GM12878 (cell line): ENCODE results near the gene FTO.

Experiments used
- EZH2 ChIP-seq: IDR thresholded peaks from 2 replicates; pipeline ENCODE4 v1.6.1; 2012; ENCODE audit warnings: low read depth, mild to moderate bottlenecking, control low read depth, inconsistent platforms, low read length, borderline replicate concordance; ENCODE audit not compliant: control insufficient read depth
- POLR2AphosphoS2 ChIP-seq: IDR thresholded peaks from 2 replicates; pipeline ENCODE4 v1.6.1; 2011; ENCODE audit warnings: low read depth, mild to moderate bottlenecking, low read length, improper control_type of control experiment, moderate library complexity
- TF ChIP-seq, protein P1 (sequence below): IDR thresholded peaks from 2 replicates; pipeline ENCODE4 v1.6.1; 2012; ENCODE audit warnings: low read depth, low read length, improper control_type of control experiment
- TF ChIP-seq, protein P2 (sequence below): IDR thresholded peaks from 2 replicates; pipeline ENCODE4 v1.6.1; 2011; ENCODE audit warnings: borderline replicate concordance, low read depth, mild to moderate bottlenecking, moderate library complexity, mixed read lengths, low read length; ENCODE audit not compliant: insufficient read depth; ENCODE audit errors: extremely low read length
- TF ChIP-seq, protein P3 (sequence below), 3 experiments: IDR thresholded peaks in 2 of 3; conservative IDR thresholded peaks in 1 of 3; 2 replicates each; pipeline ENCODE4 v1.5.1; 2011; ENCODE audit warnings: low read depth in 3 of 3, low read length in 3 of 3, mild to moderate bottlenecking in 3 of 3, control low read depth in 2 of 3, moderate library complexity in 2 of 3, inconsistent platforms in 1 of 3, mixed read lengths in 1 of 3; ENCODE audit not compliant: control insufficient read depth in 2 of 3, insufficient read depth in 1 of 3; ENCODE audit errors: extremely low read depth in 1 of 3
- TF ChIP-seq, protein P4 (sequence below): fragments of 450-650 bp; IDR thresholded peaks from 2 replicates; pipeline ENCODE4 v1.6.1; 2018; ENCODE audit warnings: borderline replicate concordance, mild to moderate bottlenecking; ENCODE audit not compliant: partially characterized antibody

DNA sequence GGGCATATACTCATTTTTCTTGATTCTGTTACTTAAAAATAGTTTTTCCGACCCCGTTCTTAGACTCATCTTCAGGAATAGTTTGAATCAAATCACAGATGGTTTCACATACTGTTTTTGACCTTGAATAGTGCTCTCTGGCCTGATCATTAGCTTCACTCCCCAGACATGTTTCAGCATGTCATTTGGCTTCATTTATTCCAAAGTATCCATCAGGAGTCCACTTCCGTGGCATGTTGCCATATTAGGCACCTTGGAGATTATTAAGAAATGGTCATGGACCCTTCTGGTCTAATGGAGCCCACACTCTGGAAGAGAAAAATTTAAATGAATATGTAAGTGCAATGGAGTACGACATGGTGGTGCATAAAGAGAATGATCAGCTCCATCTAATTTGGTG, 222.3 kb downstream of the FTO start:
- TF ChIP-seq, protein P1, sequence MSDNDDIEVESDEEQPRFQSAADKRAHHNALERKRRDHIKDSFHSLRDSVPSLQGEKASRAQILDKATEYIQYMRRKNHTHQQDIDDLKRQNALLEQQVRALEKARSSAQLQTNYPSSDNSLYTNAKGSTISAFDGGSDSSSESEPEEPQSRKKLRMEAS: no peak
- no peak for TF ChIP-seq EZH2
- TF ChIP-seq, protein P2, sequence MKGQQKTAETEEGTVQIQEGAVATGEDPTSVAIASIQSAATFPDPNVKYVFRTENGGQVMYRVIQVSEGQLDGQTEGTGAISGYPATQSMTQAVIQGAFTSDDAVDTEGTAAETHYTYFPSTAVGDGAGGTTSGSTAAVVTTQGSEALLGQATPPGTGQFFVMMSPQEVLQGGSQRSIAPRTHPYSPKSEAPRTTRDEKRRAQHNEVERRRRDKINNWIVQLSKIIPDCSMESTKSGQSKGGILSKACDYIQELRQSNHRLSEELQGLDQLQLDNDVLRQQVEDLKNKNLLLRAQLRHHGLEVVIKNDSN: no peak
- TF ChIP-seq, protein P3, sequence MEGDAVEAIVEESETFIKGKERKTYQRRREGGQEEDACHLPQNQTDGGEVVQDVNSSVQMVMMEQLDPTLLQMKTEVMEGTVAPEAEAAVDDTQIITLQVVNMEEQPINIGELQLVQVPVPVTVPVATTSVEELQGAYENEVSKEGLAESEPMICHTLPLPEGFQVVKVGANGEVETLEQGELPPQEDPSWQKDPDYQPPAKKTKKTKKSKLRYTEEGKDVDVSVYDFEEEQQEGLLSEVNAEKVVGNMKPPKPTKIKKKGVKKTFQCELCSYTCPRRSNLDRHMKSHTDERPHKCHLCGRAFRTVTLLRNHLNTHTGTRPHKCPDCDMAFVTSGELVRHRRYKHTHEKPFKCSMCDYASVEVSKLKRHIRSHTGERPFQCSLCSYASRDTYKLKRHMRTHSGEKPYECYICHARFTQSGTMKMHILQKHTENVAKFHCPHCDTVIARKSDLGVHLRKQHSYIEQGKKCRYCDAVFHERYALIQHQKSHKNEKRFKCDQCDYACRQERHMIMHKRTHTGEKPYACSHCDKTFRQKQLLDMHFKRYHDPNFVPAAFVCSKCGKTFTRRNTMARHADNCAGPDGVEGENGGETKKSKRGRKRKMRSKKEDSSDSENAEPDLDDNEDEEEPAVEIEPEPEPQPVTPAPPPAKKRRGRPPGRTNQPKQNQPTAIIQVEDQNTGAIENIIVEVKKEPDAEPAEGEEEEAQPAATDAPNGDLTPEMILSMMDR (IDR thresholded peaks at IDR 0.05 in 2 of 3, conservative IDR thresholded peaks at IDR 0.05 in 1 of 3; ENCODE audit: control insufficient read depth in 2 of 3, extremely low read depth in 1 of 3, insufficient read depth in 1 of 3, low read depth in 3 of 3, low read length in 3 of 3): no peak
- TF ChIP-seq POLR2AphosphoS2: no peak
- TF ChIP-seq, protein P4, sequence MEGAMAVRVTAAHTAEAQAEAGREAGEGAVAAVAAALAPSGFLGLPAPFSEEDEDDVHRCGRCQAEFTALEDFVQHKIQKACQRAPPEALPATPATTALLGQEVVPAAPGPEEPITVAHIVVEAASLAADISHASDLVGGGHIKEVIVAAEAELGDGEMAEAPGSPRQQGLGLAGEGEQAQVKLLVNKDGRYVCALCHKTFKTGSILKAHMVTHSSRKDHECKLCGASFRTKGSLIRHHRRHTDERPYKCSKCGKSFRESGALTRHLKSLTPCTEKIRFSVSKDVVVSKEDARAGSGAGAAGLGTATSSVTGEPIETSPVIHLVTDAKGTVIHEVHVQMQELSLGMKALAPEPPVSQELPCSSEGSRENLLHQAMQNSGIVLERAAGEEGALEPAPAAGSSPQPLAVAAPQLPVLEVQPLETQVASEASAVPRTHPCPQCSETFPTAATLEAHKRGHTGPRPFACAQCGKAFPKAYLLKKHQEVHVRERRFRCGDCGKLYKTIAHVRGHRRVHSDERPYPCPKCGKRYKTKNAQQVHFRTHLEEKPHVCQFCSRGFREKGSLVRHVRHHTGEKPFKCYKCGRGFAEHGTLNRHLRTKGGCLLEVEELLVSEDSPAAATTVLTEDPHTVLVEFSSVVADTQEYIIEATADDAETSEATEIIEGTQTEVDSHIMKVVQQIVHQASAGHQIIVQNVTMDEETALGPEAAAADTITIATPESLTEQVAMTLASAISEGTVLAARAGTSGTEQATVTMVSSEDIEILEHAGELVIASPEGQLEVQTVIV: no peak
